Activated T-helper 1 cell treated with anti-CD3 and anti-CD28 coated beads, Interleukin-2, amount 50 U/mL, for 16 hours (primary cell): ENCODE results near the gene ALG14.
"Not testable (repeated sequence)": the region's sequence is repeated elsewhere in the genome, so short reads cannot be mapped to it uniquely, and the experiment has no call there.

Experiments
- DNase-seq, 2 donors: peaks; one replicate each; pipeline ENCODE4 v3.0.0-alpha.2; 2020; ENCODE audit warnings: low read depth in 1 of 2, low spot score in 1 of 2

Gene ALG14

DNA sequence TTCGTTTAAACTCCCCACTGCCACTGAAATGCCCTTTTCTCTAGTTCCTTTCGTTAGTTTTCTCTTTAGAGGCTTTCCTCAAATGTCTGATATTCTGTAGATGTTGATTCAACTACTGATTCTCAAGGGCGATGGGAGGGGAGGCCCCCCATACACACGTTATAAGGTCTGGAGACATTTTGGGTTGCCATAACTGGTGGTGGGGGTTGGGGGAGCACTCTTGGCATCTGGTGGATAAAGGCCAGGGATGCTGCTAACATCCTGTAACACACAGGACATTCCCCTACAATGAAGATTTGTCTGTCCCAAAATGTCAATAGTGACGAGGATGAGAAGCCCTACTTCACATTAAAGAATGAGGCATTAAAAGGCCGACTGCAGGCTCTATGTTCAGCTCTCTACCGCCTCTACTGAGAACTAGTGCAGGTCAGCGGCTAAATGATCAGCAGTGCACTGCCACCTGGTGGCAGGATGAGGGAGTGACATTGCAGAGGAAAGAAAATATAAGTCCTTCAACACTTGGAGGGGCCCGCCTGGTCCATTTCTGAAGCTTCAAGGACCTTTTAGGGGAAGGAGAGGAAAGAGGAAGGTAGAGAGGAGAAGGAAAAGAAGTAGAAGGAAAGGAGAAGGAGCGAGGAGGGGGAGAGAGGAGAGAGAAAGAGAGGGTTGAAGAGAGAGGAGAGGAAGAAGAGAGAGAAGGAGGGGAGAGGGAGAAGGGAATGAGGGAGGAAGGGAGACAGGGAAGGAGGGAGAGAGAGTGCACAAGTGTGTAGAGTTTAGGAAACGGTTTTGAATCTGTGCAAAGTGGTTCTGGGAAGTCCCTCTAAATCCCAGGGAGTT is 29.4 kb downstream of the ALG14 start:
- peak; percentile 64 to 65 for DNase-seq

- no peak for DNase-seq
These were observed 30.5 kb downstream of the ALG14 start for GRCh38 chr1:95042286-95042685.

DNA sequence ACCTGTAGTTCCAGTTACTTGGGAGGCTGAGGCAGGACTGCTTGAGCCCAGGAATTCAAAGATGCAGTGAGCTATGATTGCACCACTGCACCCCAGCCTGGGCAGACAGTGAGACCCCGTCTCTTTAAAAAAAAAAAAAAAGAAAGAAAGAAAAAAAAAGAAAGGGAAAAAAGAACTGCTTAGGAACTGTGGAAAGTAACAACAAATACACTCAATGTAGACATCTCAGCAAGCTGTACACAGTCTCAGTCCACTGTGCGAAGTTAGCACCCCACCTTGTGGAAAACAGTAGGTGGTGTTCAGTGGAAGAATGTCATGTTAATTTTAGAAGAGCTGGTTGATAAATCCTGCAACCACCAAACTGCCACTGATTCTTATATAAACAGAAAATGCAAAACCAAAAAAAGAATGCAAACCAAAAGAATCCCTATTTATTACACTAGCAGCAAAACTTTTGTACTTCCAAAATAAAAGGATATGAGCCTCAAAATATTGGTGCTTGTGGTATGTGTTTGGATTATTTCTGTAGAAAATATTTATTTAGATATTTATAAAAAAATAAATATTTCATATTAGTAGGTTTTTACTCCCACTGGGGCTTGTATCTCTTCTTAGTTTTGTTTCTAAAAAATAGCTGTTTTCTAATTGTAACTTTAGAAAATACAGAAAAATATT is 31.1 kb downstream of the ALG14 start:
- no peak for DNase-seq

DNA sequence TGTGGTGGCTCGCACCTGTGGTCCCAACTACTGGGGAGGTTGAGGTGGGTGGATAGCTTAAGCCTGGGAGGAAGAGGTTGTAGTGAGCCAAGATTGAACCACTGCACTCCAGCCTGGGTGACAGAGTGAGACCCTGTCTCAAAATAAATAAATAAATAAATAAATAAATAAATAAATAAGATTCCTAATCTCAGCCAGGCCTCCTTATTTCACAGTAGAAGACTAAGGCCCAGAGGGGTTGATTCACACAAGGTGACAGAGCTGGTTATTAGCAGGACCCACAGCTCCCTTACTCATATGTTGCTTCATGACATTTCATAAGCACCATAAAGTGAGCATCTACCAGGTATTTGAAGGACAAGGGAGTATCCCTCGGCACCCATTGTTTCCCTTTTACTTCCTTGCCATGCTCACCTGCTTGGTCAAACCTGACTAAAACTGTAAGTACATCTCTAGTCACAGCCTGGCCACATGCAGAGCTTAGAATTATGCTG is 32.7 kb downstream of the ALG14 start:
- DNase-seq = no peak

DNA sequence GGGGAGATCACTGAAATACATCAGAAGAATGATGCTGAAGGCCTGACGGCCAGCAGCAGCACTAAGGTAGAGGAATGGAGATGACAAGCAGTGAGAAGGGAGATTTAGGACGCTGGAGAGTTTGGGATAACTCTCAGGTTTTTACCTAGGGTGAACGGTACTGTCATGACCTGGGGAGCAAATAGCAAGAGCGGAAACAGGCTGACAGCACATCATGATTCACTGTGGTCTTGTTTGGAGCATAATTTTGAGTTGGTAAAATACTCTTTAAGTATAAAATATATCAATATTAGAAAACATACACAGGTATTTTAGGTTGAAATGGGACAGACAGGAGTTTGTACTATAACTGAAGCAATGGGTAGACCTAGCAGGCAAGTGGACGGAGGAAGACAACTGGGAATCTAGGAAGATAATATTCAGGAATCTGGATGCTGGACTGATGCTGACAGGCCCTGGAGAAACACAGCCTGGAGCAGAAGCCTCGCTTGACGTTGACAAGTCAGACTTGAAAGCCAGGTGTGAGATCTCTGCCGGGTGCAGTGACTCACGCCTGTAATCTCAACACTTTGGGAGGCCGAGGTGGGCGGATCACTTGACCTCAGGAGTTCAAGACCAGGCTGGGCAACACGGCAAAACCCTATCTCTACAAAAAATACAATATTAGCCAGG is 33.3 kb downstream of the ALG14 start:
- no peak for DNase-seq

DNA sequence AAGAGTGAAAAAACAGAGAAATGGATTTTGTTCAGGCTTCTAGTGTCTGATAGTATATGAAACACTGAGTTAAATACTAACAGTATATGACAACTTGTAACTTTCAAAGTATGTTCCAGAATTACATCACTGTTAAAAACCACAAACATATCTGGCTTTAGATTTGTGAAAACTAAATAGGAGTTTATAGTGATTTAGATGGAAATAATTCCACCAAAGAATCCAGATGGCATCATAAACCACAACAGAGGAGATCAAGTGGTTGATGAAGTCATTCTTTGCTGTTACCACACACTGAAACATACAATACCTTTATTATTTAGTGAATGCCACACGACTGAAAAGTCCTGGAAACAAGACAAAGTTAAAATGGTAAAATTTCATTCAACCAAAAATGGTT is 37.2 kb downstream of the ALG14 start:
- no peak for DNase-seq

GRCh38 chr1:95034506-95034905 is 38.2 kb downstream of the ALG14 start:
- no peak for DNase-seq

DNA sequence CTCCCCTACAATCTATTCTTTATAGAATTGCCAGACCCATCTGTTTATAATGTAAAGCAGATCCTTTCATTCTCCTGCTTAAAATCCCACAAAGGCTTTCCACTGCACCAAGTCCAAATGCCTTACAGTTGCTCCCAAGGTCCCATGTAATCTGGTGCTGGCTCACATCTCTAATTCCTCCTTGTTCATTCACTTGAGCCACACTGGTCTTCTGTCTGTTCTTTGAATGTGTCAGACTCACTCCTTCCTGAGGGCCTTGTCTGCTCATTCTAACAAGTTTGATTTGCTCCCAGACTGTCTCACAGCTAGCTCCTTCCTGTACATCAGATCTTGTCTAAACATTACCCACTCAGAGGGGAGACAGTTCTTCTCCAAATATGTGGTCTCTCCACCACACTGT is 38.9 kb downstream of the ALG14 start:
- no peak for DNase-seq

- DNase-seq = no peak
These were observed 43.2 kb downstream of the ALG14 start for GRCh38 chr1:95029532-95029931.

- no peak for DNase-seq
These were observed 43.8 kb downstream of the ALG14 start for GRCh38 chr1:95028954-95029353.

DNA sequence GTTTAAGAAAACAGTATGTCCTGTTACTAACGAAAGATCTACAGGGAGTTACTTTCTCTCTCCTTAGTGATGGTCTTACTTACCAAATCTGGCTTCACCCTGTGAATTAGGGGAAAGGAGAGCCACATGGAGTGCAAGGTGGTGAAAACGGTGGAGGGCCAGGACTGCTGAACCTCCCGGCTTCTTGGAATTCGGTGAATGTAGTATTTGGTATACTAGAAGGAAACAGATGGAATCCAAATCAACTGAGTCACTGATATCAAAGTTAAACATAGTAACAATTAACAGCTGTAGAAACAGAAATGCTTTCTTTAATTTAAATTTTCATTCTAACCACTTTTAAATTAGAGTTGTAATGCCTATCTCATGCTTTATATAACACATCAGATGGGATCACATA is 45.7 kb downstream of the ALG14 start:
- no peak for DNase-seq

- DNase-seq = no peak
These were observed 49.2 kb downstream of the ALG14 start for GRCh38 chr1:95023399-95024043.

- DNase-seq = no peak
These were observed 50.2 kb downstream of the ALG14 start for GRCh38 chr1:95022644-95022926.

- no peak for DNase-seq
These were observed 50.7 kb downstream of the ALG14 start for GRCh38 chr1:95021805-95022643.

GRCh38 chr1:95021119-95021518 is 51.6 kb downstream of the ALG14 start:
- DNase-seq = no peak

DNA sequence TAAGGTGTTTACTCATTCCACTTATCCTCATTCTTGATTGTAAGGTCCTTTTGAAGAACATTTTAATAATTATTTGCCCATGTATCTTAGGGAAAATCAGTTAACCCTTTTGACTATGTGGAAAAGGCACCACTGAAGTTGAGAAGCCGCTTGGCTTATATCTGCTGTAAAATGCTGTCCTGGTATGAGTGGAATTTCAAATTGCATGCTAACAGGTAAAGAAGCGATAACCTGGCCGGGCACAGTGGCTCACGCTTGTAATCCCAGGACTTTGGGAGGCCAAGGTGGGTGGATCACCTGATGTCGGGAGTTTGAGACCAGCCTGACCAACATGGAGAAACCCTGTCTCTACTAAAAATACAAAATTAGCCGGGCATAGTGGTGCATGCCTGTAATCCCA is 53.3 kb downstream of the ALG14 start:
- not testable (repeated sequence) for DNase-seq

GRCh38 chr1:95018602-95019369 is 54.0 kb downstream of the ALG14 start:
- no peak for DNase-seq

GRCh38 chr1:95017775-95018174 is 55.0 kb downstream of the ALG14 start:
- no peak for DNase-seq

- no peak for DNase-seq
These were observed 57.7 kb downstream of the ALG14 start for GRCh38 chr1:95015076-95015475.

GRCh38 chr1:95013950-95014574 is 58.7 kb downstream of the ALG14 start:
- no peak for DNase-seq
